Muscle of leg (tissue), 11 donors: ENCODE data around the gene NPC1. TPM values are rescaled to one million over a fixed set of nuclear protein-coding genes. Genes with fewer than 3 reads are reported as not detected.
"Not testable (repeated sequence)": the region's sequence is repeated elsewhere in the genome, so short reads cannot be mapped to it uniquely, and the experiment has no call there.

Experiments used
- DNase-seq: peaks from one replicate; pipeline ENCODE4 v3.0.0; 2013
- H3K27ac ChIP-seq: one replicate; pipeline ENCODE4 v1.5.1; 2013; ENCODE audit warnings: mild to moderate bottlenecking, low read length, control low read depth
- H3K27me3 ChIP-seq: one replicate; pipeline ENCODE4 v1.6.1; 2013; ENCODE audit warnings: low read length; ENCODE audit not compliant: control insufficient read depth, insufficient read depth
- H3K36me3 ChIP-seq: one replicate; pipeline ENCODE4 v1.6.1; 2013; ENCODE audit warnings: low read length; ENCODE audit not compliant: control insufficient read depth, insufficient read depth
- H3K4me1 ChIP-seq: one replicate; pipeline ENCODE4 v1.6.1; 2013; ENCODE audit warnings: low read length; ENCODE audit not compliant: control insufficient read depth, insufficient read depth
- H3K4me3 ChIP-seq: one replicate; pipeline ENCODE4 v1.5.1; 2013; ENCODE audit warnings: low read length, control low read depth
- H3K9me3 ChIP-seq: replicated peaks from 2 replicates; pipeline ENCODE4 v1.6.1; 2013; ENCODE audit warnings: low read depth, low read length; ENCODE audit not compliant: control insufficient read depth
- WGBS: methylation state at CpG from one replicate; pipeline ENCODE4 v1.1.5; 2013; ENCODE audit warnings: missing lambda C conversion rate; ENCODE audit not compliant: insufficient coverage; 5-methylcytosine and 5-hydroxymethylcytosine counted together
- polyA plus RNA-seq, 8 donors: library from polyadenylated mRNA; unstranded; fragments of 120-200 nt; gene quantifications; one replicate each; pipeline versions ENCODE4 v1.2.1 to v1.2.3, GENCODE V29; 2013; ENCODE audit warnings: inconsistent platforms in 1 of 8, low replicate concordance in 1 of 8; ENCODE audit not compliant: insufficient read length in 8 of 8, insufficient read depth in 1 of 8
- total RNA-seq: library from RNA; stranded (reverse); fragments of 120-200 nt; gene quantifications from one replicate; pipeline ENCODE4 v1.2.4, GENCODE V29; 2013

The NPC1 gene
- total and polyA plus RNA-seq, 9 donors: 17.9 to 29.2 (median 25.3) TPM

- Histone ChIP-seq H3K27ac (no peak overlapping the region), H3K4me1 (peaks cover 4% of the 10 kb centered on the region), H3K36me3 (peaks cover 37% of the 10 kb centered on the region), H3K4me3 (no peak overlapping the region), H3K9me3 (no peaks in the 10 kb centered on the region), H3K27me3 (no peaks in the 10 kb centered on the region)
- no CpG with 5 or more reads among the region's 5 CpGs for WGBS
- no peak for DNase-seq
Measured at GRCh38 chr18:23569299-23570063, 16.8 kb downstream of the NPC1 start.

- H3K4me3 ChIP-seq: no peak overlapping the region
- H3K9me3 ChIP-seq: no peaks in the 10 kb centered on the region
- no peaks in the 10 kb centered on the region for H3K4me1 ChIP-seq
- peaks cover 39% of the 10 kb centered on the region for H3K36me3 ChIP-seq
- DNase-seq: no peak
- no peaks in the 10 kb centered on the region for H3K27me3 ChIP-seq
- WGBS: 100% methylated on average over 3 of the region's 7 CpGs
- H3K27ac ChIP-seq: no peak overlapping the region
Measured at GRCh38 chr18:23568281-23569138, 17.8 kb downstream of the NPC1 start.

GRCh38 chr18:23567671-23568070 is 18.6 kb downstream of the NPC1 start:
- no peak overlapping the region for H3K27ac ChIP-seq
- no peak overlapping the region for H3K4me3 ChIP-seq
- no peaks in the 10 kb centered on the region for H3K9me3 ChIP-seq
- no peaks in the 10 kb centered on the region for H3K27me3 ChIP-seq
- no peak for DNase-seq
- H3K36me3 ChIP-seq: peaks cover 37% of the 10 kb centered on the region
- no peaks in the 10 kb centered on the region for H3K4me1 ChIP-seq
- no CpG with 5 or more reads among the region's 3 CpGs for WGBS

- H3K36me3 ChIP-seq: peaks cover 41% of the 10 kb centered on the region
- H3K4me3 ChIP-seq: no peak overlapping the region
- no peak for DNase-seq
Measured at GRCh38 chr18:23565916-23566547, 20.3 kb downstream of the NPC1 start.

GRCh38 chr18:23563377-23564043 is 22.8 kb downstream of the NPC1 start:
- Histone ChIP-seq H3K27me3 (no peaks in the 10 kb centered on the region), H3K4me3 (no peak overlapping the region), H3K36me3 (peaks cover 46% of the 10 kb centered on the region), H3K9me3 (no peaks in the 10 kb centered on the region), H3K27ac (no peak overlapping the region), H3K4me1 (no peaks in the 10 kb centered on the region)
- WGBS: 100% methylated on average over 1 of the region's 2 CpGs
- no peak for DNase-seq

More at GRCh38 chr18:23565916-23566547, 20.3 kb downstream of the NPC1 start:
- H3K4me1 ChIP-seq: no peaks in the 10 kb centered on the region
- no peaks in the 10 kb centered on the region for H3K9me3 ChIP-seq
- H3K27me3 ChIP-seq: no peaks in the 10 kb centered on the region
- 70% methylated on average over 2 of the region's 3 CpGs for WGBS
- no peak overlapping the region for H3K27ac ChIP-seq

GRCh38 chr18:23560186-23560585 is 26.1 kb downstream of the NPC1 start:
- Histone ChIP-seq H3K9me3 (no peaks in the 10 kb centered on the region), H3K4me3 (no peak overlapping the region), H3K27me3 (no peaks in the 10 kb centered on the region), H3K27ac (no peak overlapping the region), H3K4me1 (no peaks in the 10 kb centered on the region), H3K36me3 (peaks cover 61% of the 10 kb centered on the region)
- no peak for DNase-seq
- 93% methylated on average over 3 of the region's 4 CpGs for WGBS

GRCh38 chr18:23557511-23557910 is 28.8 kb downstream of the NPC1 start:
- Histone ChIP-seq H3K4me1 (peaks cover 18% of the 10 kb centered on the region), H3K36me3 (peaks cover 74% of the 10 kb centered on the region)
- not testable (repeated sequence) for H3K4me3 ChIP-seq, DNase-seq, H3K27ac ChIP-seq, H3K27me3 ChIP-seq, H3K9me3 ChIP-seq
- WGBS: 84% methylated on average over 4 of the region's 8 CpGs

GRCh38 chr18:23556145-23556780 is 30.0 kb downstream of the NPC1 start:
- no peaks in the 10 kb centered on the region for H3K9me3 ChIP-seq
- peaks cover 78% of the 10 kb centered on the region for H3K36me3 ChIP-seq
- WGBS: 91% methylated on average over 18 of the region's 19 CpGs
- no peak overlapping the region for H3K4me3 ChIP-seq
- DNase-seq: no peak
- H3K4me1 ChIP-seq: peaks cover 28% of the 10 kb centered on the region
- no peaks in the 10 kb centered on the region for H3K27me3 ChIP-seq
- no peak overlapping the region for H3K27ac ChIP-seq

GRCh38 chr18:23553887-23554286 is 32.4 kb downstream of the NPC1 start:
- peak overlapping the region; percentile 91 for H3K27ac ChIP-seq
- H3K4me1 ChIP-seq: peaks cover 28% of the 10 kb centered on the region
- DNase-seq: peak; percentile 80
- H3K4me3 ChIP-seq: no peak overlapping the region
- H3K9me3 ChIP-seq: no peaks in the 10 kb centered on the region
- H3K36me3 ChIP-seq: peaks cover 71% of the 10 kb centered on the region
- H3K27me3 ChIP-seq: no peaks in the 10 kb centered on the region
- WGBS: 83% methylated on average over 2 of the region's 6 CpGs
